ENCODE measurements around the gene C11orf42.

DNA sequence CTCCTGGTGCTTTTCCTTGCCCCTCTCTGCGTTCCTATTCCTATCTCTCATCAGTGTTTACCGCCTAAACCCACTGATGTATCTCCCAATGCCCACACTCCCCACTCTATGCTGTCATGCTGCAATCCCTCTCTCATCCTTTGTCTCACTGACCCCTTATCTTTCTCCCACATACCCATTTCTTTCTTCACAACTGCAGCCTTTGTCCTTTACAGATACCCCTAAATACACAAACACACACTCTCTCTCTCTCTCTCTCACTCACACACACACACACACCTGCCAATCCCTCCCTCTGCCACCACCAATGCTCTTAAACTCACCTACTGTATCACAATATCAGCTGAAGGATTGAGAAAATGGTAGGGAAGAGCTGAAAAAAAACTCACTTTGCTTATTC, 29.9 kb upstream of the C11orf42 start:
- TF ChIP-seq, protein P1, sequence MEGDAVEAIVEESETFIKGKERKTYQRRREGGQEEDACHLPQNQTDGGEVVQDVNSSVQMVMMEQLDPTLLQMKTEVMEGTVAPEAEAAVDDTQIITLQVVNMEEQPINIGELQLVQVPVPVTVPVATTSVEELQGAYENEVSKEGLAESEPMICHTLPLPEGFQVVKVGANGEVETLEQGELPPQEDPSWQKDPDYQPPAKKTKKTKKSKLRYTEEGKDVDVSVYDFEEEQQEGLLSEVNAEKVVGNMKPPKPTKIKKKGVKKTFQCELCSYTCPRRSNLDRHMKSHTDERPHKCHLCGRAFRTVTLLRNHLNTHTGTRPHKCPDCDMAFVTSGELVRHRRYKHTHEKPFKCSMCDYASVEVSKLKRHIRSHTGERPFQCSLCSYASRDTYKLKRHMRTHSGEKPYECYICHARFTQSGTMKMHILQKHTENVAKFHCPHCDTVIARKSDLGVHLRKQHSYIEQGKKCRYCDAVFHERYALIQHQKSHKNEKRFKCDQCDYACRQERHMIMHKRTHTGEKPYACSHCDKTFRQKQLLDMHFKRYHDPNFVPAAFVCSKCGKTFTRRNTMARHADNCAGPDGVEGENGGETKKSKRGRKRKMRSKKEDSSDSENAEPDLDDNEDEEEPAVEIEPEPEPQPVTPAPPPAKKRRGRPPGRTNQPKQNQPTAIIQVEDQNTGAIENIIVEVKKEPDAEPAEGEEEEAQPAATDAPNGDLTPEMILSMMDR (IDR thresholded peaks at IDR 0.05): no peak
- no peak for TF ChIP-seq POLR2A (IDR thresholded peaks at IDR 0.05)
